ENCODE measurements around the gene FYN.
"Not testable (repeated sequence)": the region's sequence is repeated elsewhere in the genome, so short reads cannot be mapped to it uniquely, and the experiment has no call there.

The FYN gene

DNA sequence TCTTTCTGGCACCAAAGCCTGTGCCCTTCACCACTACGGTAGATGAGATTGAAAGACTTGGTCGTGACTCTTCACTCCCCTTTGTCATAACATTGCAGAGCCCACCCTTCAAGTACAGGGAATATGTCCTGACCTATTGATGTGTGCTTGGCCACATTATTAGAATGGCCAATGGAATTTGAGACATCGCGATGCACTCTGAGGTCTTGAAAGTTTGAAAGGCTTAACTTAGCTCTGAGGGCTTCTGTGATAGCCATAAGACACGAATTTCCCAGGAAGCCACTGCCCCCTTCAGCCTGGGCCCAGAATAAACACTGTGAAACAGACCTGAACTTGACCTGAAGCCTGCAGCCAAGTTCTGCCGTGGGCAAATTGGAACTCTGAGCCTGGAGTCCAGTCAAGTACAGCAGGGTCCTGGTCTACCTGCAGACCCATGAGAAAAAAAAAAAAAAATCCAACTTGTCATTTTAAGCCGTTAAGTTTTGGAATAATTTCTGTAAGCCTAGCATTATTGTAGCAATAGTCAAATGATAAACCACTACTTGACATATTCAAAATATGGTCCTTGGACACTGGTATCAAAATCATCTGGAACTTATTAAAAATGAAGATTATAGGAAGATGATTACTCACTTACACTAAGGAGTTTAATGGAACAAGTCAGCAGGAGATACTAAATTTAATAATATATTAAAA, 230.6 kb downstream of the FYN start:
- no peak for DNase-seq (ENCODE audit: low read depth in 3 of 3, low spot score in 1 of 3)

DNA sequence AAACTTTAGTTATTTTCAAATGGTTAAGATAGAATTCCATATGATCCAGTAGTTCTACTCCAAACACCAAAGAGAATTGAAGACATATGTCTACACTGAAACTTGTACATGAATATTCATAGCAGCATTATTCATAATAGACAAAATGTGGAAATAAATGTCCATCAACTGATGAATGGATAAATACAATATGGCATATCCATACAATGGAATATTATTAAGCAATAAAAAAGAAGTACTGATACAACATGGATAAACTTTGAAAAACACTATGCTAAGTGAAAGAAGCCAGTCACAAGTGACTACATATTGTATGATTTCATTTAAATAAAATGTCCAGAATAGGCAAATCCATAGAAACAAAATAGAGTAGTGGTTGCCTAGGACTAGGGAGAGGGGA, 234.0 kb downstream of the FYN start:
- no peak for DNase-seq (ENCODE audit: low read depth in 3 of 3, low spot score in 1 of 3)

DNA sequence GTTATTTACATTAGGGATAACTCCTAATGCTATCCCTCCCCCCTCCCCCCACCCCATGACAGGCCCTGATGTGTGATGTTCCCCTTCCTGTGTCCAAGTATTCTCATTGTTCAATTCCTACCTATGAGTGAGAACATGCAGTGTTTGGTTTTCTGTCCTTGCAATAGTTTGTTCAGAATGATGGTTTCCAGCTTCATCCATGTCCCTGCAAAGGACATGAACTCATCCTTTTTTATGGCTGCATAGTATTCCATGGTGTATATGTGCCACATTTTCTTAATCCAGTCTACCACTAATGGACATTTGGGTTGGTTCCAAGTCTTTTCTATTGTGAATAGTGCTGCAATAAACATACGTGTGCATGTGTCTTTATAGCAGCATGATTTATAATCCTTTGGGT, 238.3 kb downstream of the FYN start:
- DNase-seq (ENCODE audit: low read depth in 3 of 3, low spot score in 1 of 3): not testable (repeated sequence)

DNA sequence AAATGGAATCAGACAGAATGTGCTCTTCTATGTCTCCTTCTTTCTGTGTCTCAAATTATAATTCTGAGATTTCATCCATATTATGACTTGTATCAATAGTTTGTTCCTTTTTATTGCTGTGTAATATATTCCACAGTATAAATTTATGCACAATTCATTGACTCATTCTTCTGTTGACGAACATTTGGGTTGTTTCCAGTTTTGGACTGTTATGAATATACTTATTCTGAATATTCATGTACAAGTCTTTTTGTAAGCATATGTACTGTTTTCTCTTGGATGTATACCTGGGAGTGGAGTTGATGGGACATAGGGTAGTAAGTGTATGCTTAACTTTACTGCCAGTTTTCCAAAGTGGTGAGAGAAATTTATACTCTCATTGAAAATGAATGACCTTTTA, 239.4 kb downstream of the FYN start:
- no peak for DNase-seq (ENCODE audit: low read depth in 3 of 3, low spot score in 1 of 3)

DNA sequence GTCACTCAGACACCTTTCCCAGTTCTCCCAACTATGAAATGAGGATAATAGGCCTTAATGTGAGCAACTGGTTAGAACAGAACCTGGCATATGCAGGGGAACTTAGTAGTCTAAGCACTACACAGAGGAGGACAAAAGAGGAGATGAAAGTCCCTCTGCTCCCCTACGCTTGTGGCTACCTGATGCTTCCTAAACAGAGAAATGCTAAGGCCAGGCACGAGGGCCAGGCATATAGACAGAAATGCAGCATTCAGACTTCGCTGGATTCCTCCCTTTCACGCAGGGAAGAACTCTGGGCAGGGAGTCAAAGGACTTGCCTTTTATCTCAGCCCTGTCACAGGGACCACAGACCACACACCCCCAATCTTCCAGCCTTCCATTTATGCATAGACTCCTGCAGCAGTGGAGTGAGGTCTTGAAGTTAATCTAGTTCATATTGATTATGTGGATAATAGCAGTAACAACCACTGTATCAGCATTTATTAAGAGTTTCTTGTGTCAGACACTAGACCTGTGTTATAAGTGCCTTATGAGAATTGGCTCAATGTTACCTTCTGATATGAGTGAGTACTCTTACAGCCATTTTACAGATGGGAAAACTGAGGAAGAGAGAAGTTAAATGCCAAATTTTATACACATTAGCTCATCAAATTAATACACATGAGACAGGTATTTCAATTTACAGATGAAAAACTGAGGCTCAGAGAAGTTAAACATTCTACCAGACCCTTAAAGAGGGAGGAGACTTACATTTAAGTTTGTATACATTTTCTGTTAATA, 240.6 kb downstream of the FYN start:
- DNase-seq (ENCODE audit: low read depth in 3 of 3, low spot score in 1 of 3): no peak

DNA sequence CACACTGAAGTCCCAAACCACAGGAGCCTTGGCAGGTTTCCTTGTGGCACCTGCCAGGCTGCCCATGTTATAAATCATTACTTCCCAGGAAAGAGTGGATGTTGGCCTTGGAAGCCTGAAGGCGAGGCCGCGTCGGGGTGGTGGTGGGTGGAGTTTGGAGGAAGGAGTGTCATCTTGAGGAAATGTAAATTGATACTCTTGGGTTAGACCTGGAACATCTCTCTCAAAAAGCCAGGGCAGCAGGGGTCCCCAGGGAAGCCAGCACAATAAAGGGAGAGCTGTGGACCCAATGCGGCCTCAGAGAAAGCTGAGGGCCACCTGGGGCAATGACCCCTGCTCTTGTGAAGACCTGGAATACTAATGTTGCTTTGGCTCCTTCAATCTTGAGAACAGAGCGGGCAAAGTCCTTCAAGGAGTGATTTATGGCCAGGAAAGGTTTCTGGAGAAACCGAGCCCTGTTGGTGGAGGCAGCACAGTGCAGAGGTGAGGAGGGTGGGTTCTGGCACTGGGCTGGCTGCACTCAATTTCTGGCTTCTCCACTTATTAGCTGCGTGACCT, 241.3 kb downstream of the FYN start:
- no peak for DNase-seq (ENCODE audit: low read depth in 3 of 3, low spot score in 1 of 3)

DNA sequence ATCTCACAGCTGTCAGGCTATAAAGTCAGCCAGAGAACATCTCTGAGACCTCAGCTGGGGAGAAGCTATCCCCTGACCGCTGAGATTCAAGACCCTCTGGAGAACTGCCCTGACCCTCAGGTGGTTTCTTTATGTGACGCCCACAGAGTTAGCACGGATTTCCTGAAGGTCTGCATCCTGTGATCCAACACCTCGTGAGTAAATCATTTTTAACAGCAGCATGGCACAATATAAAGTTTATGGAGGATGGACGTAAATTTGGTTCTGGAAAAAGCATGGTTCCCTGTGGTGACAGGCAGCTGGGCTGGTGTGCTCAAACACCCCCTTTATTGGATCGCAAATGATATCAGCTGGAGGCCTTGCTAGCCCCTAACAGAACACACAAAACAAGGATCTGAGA, 242.2 kb downstream of the FYN start:
- no peak for DNase-seq (ENCODE audit: low read depth in 3 of 3, low spot score in 1 of 3)

DNA sequence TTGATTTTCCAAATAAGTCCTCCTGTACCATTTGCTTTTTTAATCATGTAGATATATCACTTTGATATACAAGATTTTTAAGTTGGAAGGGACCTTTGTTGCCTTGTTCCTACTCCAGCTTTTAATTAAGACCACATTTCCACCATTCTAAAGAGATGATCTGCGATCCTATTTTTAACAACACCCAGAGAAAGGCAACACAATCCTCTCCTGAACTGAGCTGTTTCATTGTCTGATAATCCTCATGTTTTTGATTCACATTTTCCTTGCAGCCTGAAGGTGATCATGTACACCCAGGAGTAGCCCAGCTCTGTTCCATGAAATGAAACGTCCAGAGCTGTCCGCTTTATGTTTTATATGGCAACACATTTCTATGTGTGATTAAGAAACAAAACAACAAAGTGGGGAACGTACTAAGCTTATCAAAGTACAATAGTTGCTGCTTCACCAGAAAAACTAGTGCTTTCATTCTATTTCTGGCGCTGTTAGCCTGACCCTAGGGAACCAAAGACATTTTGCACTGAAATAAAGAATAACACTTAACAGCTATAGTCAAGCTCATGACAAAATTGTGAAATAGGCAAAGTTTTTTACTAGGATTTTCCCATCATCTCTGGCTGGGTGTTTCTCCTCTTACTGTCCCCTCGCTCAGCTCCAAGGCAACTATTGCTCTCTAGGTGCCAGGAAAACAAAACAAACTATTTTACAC, 245.0 kb downstream of the FYN start:
- DNase-seq (ENCODE audit: low read depth in 3 of 3, low spot score in 1 of 3): no peak

DNA sequence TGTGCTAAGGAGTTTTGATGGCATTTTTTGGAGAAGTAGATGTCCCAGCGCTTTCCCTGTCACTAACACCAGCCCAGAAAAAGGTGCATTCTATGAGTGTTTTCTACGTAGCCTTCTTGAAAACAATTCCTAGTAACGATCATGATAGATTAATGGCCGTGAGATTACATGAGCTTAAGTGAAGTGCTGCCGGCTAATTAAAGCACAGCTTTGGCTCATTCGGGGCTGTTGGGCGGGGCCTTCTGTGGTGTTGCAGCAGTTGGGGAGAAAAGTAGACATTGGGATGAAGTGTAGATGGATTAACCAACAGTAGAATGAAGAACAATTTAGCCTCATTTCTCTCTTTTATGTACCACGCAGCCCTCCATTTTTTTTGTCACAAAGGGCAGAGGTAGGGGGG, 246.8 kb downstream of the FYN start:
- no peak for DNase-seq (ENCODE audit: low read depth in 3 of 3, low spot score in 1 of 3)

DNA sequence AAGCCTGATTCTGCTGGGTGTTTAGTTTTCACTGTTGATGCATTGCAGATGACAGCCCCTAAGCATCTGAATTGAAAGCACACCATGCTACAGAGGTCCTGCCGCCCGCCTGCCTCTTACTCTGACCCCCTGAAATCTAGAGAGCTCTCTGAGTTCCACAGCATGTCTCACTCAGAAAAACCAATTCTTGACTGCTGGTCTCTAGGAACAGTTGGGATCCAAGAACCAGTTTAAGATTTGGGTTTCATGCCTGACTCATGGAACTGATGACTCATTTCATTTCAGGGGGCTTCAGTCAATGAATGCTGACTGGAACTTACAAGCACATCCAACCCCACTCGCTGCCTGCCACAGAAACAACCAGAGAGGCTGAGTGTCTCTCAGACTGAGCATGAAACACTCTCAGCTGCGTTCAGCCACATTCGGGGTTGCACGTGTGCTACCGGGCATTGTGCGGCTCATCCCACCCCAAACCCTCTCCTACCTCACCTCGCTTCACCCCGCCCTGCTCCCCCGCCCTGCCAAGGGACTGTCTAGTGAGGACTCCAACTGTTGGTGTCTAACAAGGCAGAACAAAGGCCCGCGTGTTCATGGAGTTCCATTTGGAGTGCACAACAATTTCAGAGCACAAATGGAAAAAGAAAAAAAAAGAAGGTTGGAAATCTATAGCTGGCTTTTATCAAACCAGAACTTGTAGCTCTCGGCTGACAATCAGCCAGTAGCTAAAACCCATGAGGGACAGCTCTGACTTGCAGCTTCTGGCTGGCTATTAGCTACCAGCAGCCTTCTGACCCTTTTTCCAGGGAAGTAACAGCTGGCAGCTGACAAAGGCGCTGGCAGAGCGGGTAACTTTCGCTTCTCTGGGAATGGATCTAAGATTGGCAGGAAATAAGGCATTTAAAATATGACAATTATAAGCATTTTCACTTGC, 247.5 kb downstream of the FYN start:
- DNase-seq (ENCODE audit: low read depth in 3 of 3, low spot score in 1 of 3): no peak

DNA sequence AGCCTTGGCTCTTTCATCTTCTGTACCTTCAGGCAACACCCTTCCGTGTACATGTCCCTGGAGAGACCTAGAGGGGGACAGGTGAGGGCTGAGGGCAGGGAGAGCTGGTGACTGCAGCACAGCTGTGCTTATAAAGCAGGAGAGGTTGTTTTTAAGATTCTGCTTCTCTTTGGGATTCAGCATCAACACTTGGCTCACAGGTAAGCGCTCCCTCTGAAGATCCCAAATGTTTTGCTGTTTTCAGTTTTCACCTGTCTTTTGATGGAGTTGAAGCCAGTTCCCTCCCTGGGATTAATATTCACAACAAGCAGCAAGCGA, 248.2 kb downstream of the FYN start:
- DNase-seq (ENCODE audit: low read depth in 3 of 3, low spot score in 1 of 3): no peak

DNA sequence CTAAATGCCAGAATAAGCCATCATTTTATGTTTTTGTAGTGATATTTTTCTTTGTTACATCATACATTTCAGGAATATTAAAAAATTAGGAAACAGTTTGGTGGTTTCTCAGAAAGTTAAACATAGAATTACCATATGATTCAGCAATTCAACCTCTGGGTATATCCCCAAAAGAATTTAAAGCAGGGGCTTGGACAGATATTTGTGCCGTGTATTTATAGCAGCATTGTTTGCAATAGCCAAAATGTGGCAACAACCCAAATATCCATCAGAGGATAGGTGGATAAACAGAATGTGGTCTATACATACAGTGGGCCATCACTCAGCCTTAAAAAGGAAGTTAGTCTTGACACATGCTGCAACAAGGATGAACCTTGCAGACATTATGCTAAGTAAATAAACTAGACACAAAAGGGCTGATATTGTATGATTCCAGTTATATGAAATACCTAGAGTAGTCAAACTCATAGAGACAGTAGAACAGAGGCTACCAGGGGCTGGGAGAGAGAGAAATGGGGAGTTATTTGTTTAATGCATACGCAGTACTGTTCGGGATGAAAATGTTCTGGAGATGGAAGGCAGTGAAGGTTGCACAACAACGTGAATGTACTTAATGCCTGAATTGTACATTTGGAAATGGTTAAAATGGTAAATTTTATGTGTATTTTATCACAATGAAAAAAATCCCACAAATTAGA, 248.7 kb downstream of the FYN start:
- DNase-seq (ENCODE audit: low read depth in 3 of 3, low spot score in 1 of 3): no peak

DNA sequence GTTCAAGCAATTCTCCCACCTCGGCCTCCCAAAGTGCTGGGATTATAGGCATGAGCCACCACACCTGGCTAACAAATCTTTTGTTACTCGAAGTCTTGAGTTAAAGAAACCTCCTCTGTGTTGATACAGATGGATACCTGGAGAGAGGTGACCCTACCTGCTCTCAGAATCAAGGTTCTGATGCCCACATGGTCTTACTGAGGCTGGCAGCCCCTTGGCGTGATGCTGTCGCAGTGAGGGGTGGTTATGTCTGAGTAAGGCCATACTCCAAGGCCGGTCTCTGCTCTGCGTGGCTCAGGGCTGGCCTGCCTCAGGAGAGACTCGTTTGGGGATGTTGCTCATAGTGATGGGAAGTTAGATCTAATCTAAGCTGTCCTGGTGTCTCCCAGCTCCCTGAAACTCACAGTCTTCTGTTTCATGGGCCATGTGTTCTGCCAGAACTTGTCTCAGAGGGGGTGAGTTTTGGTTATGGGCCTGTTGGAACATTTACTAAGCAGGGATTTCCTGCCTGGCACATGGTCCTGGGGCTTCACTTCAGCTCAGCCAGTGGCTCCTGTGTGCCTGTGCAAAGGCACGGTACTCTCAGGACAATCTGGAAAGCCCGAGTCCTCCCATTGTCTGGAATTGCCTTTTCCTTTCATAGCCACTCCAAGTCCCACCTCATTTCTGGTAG, 250.1 kb downstream of the FYN start:
- no peak for DNase-seq (ENCODE audit: low read depth in 3 of 3, low spot score in 1 of 3)

DNA sequence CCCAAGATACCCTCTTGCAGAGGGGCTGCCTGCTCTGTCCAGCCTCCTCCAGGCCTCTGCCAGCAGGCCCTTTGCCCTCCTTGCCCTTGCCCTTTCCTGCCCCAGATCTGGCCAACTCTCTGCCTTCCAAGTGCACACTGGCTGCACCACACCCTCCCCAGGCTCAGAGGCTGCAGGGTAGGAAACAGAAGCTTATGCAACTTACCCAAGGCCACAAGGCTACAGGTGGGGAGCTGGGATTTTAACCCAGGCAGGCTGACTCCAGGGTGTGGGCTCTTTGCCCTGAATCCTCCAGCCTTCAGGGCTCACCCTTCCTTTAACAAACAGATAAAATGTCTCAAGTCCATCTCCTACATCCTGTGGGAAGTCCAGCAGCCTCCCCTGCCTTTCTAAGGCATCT, 253.1 kb downstream of the FYN start:
- no peak for DNase-seq (ENCODE audit: low read depth in 3 of 3, low spot score in 1 of 3)

DNA sequence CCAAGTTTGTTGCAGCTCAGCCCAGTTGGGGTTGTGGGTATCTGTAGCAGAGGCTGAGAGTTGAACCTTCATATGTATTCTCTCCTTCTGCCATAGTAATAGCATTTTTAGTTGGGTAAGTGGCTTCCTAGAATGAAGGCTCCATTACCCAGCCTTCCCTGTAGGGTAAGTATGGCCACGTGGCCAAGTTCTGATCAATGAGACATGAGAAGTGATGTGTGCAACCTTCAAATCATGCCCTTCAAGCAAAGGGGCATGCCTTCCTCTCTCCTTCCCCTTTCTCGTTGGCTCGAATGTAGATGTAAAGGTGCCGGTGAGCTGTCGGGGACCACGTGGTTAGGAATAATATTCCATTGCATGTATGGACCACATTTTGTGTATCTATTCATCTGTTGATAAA, 254.8 kb downstream of the FYN start:
- DNase-seq (ENCODE audit: low read depth in 3 of 3, low spot score in 1 of 3): no peak

DNA sequence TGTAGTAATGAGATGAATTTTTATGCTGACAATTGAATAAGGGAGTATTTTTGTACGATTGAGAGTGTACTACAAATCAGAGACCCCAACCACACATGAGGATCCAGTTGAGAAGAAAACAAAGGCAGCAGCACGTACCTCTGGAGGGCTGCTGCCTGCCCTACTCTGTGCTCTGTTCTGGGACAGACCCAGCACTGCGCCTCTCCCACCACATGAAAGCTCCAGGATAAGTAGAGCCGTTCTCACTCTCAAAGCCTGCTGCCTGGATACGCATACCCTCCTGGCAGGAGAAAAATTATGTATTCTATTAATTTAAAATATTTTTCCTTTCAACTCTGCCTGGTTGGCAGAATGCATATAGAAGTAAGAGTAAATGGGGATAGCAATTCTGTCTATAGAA, 256.1 kb downstream of the FYN start:
- no peak for DNase-seq (ENCODE audit: low read depth in 3 of 3, low spot score in 1 of 3)

DNA sequence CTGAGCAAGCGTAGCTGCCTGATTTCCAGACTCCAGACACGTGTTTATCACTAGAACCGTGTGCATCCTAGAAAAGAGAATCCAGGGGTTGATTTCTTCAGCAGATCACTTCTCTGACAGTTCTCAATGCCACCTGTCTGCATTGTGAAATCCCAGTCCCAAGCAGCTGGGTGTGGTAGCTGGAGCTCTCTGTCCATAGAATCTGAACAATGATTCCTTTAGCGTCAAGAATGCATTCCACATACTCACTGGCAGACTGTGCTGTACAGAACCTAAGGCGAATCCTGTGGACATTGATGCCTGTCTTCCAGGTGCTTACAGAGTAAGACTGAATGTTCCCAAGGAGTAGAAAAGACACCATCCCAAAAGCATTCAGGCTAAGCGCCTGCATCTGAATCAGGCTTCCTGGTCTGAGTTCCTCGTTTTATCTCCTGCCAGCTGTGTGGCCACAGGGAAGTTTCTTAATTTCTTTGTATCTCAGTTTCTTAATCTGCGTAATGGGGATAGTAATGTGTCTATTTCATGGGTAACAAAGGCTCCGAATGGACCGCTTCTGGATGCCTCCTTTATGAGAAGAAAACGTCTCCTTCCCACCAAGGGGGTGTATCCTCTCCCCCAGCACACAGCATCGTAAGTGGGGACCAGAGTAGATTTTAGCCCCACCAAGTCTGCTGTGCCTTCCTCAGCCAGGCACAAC, 257.2 kb downstream of the FYN start:
- DNase-seq (ENCODE audit: low read depth in 3 of 3, low spot score in 1 of 3): no peak

DNA sequence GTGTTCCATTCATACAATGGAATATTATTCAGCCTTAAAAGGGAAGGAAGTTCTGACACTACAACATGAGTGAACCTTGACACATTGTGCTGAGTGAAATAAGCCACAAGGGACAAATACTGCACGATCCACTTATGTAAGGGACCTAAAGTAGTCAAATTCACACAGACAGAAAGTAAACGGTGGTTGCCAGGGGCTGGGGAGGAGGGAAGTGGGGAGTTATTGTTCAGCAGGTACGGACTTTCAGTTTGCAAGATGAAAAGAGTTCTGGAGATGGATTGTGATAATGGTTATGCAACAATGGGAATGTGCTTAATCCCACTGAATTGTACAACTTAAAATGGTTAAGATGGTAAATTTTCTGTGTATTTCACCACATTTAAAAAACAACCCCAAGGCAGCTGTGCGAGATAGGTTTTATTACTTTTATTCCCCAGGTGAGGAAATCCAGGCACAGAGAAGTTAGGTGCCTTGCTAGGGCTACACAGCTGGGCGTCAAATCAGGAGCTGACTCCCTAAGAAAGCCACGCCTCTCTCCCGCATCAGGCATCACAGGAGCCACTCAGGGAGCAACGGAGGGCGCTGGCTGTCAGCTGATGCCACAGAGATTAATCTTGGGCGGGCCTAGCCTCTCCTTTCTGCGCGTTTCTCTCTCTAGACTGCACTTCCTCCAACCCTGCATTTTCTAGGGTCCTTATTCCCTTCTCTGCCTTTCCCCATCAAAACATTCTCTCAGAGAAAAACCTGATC, 258.2 kb downstream of the FYN start:
- no peak for DNase-seq (ENCODE audit: low read depth in 3 of 3, low spot score in 1 of 3)

DNA sequence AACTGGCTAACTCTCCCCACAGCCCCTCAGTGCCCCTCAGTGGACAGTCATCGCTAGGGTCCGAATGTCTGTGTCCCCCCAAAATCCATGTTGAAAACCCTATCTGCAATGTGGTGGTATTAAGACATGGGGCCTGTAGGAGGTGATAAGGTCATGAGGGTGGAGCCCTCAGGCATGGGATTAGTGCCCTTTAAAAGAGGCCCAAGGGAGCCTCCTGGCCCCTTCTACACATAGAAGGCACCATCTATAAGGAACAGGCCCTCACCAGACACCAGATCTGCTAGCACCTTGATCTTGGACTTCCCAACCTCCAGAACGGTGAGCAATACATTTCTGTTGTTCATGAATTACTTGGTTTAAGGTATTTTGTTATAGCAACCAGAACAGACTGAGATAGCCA, 260.9 kb downstream of the FYN start:
- no peak for DNase-seq (ENCODE audit: low read depth in 3 of 3, low spot score in 1 of 3)

Measured in stimulated activated CD4-positive, alpha-beta T cell treated with anti-CD3 and anti-CD28 coated beads, TNF-alpha, amount 100 ng/mL, for 1 hour (primary cell).